ENCODE measurements around the gene ARMC6.
"Not testable (repeated sequence)": the region's sequence is repeated elsewhere in the genome, so short reads cannot be mapped to it uniquely, and the experiment has no call there.

ARMC6 gene

GRCh38 chr19:19074196-19074882, 40.9 kb downstream of the ARMC6 start:
- DNase-seq (ENCODE audit: low read depth in 2 of 2), result no peak

- DNase-seq (ENCODE audit: low read depth in 2 of 2), result no peak
These were observed 41.7 kb downstream of the ARMC6 start for GRCh38 chr19:19075126-19075525.

- no peak for DNase-seq (ENCODE audit: low read depth in 2 of 2)
These were observed 43.1 kb downstream of the ARMC6 start for GRCh38 chr19:19076476-19076875.

GRCh38 chr19:19077103-19077502, 43.7 kb downstream of the ARMC6 start:
- no peak for DNase-seq (ENCODE audit: low read depth in 2 of 2)

- DNase-seq (ENCODE audit: low read depth in 2 of 2), result no peak
These were observed 45.4 kb downstream of the ARMC6 start for GRCh38 chr19:19078801-19079200.

GRCh38 chr19:19079571-19079970, 46.2 kb downstream of the ARMC6 start:
- DNase-seq (ENCODE audit: low read depth in 2 of 2), result no peak

GRCh38 chr19:19081642-19082151, 48.3 kb downstream of the ARMC6 start:
- DNase-seq (ENCODE audit: low read depth in 2 of 2), result no peak

GRCh38 chr19:19083413-19084178, 50.2 kb downstream of the ARMC6 start:
- no peak for DNase-seq (ENCODE audit: low read depth in 2 of 2)

- DNase-seq (ENCODE audit: low read depth in 2 of 2), result no peak
These were observed 54.3 kb downstream of the ARMC6 start for GRCh38 chr19:19087676-19088075.

- DNase-seq (ENCODE audit: low read depth in 2 of 2), result no peak
These were observed 61.1 kb downstream of the ARMC6 start for GRCh38 chr19:19094513-19094912.

GRCh38 chr19:19095691-19096090, 62.3 kb downstream of the ARMC6 start:
- DNase-seq (ENCODE audit: low read depth in 2 of 2), result no peak

- DNase-seq (ENCODE audit: low read depth in 2 of 2), result no peak
These were observed 63.5 kb downstream of the ARMC6 start for GRCh38 chr19:19096641-19097627.

- DNase-seq (ENCODE audit: low read depth in 2 of 2), result no peak
These were observed 64.8 kb downstream of the ARMC6 start for GRCh38 chr19:19098084-19098702.

GRCh38 chr19:19098703-19099632, 65.6 kb downstream of the ARMC6 start:
- DNase-seq (ENCODE audit: low read depth in 2 of 2), result no peak

- DNase-seq (ENCODE audit: low read depth in 2 of 2), result no peak
These were observed 68.1 kb downstream of the ARMC6 start for GRCh38 chr19:19101540-19101939.

- DNase-seq (ENCODE audit: low read depth in 2 of 2), result not testable (repeated sequence)
These were observed 69.2 kb downstream of the ARMC6 start for GRCh38 chr19:19102566-19102965.

- DNase-seq (ENCODE audit: low read depth in 2 of 2), result no peak
These were observed 69.8 kb downstream of the ARMC6 start for GRCh38 chr19:19103167-19103566.

GRCh38 chr19:19105365-19106055, 72.1 kb downstream of the ARMC6 start:
- DNase-seq (ENCODE audit: low read depth in 2 of 2), result no peak

- no peak for DNase-seq (ENCODE audit: low read depth in 2 of 2)
These were observed 72.7 kb downstream of the ARMC6 start for GRCh38 chr19:19106056-19106551.

All from stimulated activated CD8-positive, alpha-beta memory T cell treated with anti-CD3 and anti-CD28 coated beads, Interleukin-7, amount 100 ng/mL, for 1 hour (primary cell).